ENCODE results near the gene FAM3A.

Gene FAM3A

GRCh38 chrX:154542723-154543424 lies 26.8 kb upstream of the FAM3A start (continued):
- TF ChIP-seq PRDM10 (tag by site-specific recombination; IDR thresholded peaks at IDR 0.05) (no peak), BCL6B (tag by site-specific recombination; IDR thresholded peaks at IDR 0.05) (no peak), ZNF335 (tag by site-specific recombination; conservative IDR thresholded peaks at IDR 0.05) (no peak), ZNF544 (tag by site-specific recombination; IDR thresholded peaks at IDR 0.05) (no peak), INSM2 (tag by site-specific recombination; IDR thresholded peaks at IDR 0.05) (no peak), ZNF529 (tag by site-specific recombination; IDR thresholded peaks at IDR 0.05; ENCODE audit: insufficient replicate concordance) (no peak), PATZ1 (tag by site-specific recombination; IDR thresholded peaks at IDR 0.05) (no peak), ZSCAN16 (tag by site-specific recombination; IDR thresholded peaks at IDR 0.05) (no peak), KLF8 (tag by site-specific recombination; IDR thresholded peaks at IDR 0.05) (no peak), ZNF341 (tag by site-specific recombination; IDR thresholded peaks at IDR 0.05; ENCODE audit: low read depth) (peak; percentile 46; the same call in 1 of the 2 replicates), REST (tag by site-specific recombination; IDR thresholded peaks at IDR 0.05) (peak; percentile 59; the same call in 1 of the 2 replicates), ZNF692 (tag by site-specific recombination; IDR thresholded peaks at IDR 0.05) (no peak)

All from HEK293 (cell line).